ENCODE results near the gene MYL4. TPM values are rescaled to one million over a fixed set of nuclear protein-coding genes. Genes with fewer than 3 reads are reported as not detected.
"Not testable (repeated sequence)": the region's sequence is repeated elsewhere in the genome, so short reads cannot be mapped to it uniquely, and the experiment has no call there.

The MYL4 gene
- total RNA-seq, 1 donor from 2014 or later: 1.1 TPM

GRCh38 chr17:47212458-47212857, 3.3 kb downstream of the MYL4 start:
- H3K4me1 Mint-ChIP-seq: peaks cover 2% of the 10 kb centered on the region
- H3K36me3 Mint-ChIP-seq: no peaks in the 10 kb centered on the region
- no peak overlapping the region for H3K27ac Mint-ChIP-seq
- H3K9me3 Mint-ChIP-seq: no peaks in the 10 kb centered on the region
- TF ChIP-seq, protein P1, sequence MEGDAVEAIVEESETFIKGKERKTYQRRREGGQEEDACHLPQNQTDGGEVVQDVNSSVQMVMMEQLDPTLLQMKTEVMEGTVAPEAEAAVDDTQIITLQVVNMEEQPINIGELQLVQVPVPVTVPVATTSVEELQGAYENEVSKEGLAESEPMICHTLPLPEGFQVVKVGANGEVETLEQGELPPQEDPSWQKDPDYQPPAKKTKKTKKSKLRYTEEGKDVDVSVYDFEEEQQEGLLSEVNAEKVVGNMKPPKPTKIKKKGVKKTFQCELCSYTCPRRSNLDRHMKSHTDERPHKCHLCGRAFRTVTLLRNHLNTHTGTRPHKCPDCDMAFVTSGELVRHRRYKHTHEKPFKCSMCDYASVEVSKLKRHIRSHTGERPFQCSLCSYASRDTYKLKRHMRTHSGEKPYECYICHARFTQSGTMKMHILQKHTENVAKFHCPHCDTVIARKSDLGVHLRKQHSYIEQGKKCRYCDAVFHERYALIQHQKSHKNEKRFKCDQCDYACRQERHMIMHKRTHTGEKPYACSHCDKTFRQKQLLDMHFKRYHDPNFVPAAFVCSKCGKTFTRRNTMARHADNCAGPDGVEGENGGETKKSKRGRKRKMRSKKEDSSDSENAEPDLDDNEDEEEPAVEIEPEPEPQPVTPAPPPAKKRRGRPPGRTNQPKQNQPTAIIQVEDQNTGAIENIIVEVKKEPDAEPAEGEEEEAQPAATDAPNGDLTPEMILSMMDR (IDR thresholded peaks at IDR 0.05; ENCODE audit: unreplicated experiment): no peak
- no peak overlapping the region for H3K4me3 Mint-ChIP-seq
- H3K27me3 Mint-ChIP-seq (ENCODE audit: low read depth): peaks cover 1% of the 10 kb centered on the region
- DNase-seq (ENCODE audit: low spot score in 2 of 2, unreplicated experiment in 2 of 2): no peak

- H3K27ac Mint-ChIP-seq: no peak overlapping the region
- no peaks in the 10 kb centered on the region for H3K9me3 Mint-ChIP-seq
- peaks cover 1% of the 10 kb centered on the region for H3K27me3 Mint-ChIP-seq (ENCODE audit: low read depth)
- H3K4me1 Mint-ChIP-seq: peaks cover 2% of the 10 kb centered on the region
- no peak for DNase-seq (ENCODE audit: low spot score in 2 of 2, unreplicated experiment in 2 of 2)
- TF ChIP-seq, protein P1 (IDR thresholded peaks at IDR 0.05; ENCODE audit: unreplicated experiment): no peak
- no peak overlapping the region for H3K4me3 Mint-ChIP-seq
- H3K36me3 Mint-ChIP-seq: no peaks in the 10 kb centered on the region
Observed at GRCh38 chr17:47213540-47213939, 4.4 kb downstream of the MYL4 start.

DNA sequence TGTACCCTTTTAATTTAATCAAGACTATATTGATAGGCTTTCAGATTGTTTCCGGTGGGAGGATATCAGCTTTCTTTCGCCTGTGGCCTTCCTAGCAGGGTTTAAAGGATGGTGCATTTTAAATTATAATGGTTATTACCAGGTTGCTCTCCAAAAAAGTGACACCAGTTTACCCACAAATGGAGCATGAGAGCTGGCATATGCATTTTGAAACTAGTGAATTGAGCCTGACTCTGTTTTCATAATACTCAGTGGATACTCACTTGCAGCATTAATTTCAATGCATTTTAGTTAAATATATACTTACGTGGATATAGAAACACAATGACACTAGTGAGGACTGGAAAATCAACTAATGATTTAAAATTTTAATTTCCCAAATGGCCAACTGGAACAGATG, 5.8 kb downstream of the MYL4 start:
- DNase-seq (ENCODE audit: low spot score in 2 of 2, unreplicated experiment in 2 of 2): no peak
- Mint-ChIP-seq H3K4me3 (no peak overlapping the region), H3K9me3 (no peaks in the 10 kb centered on the region), H3K36me3 (no peaks in the 10 kb centered on the region), H3K4me1 (peaks cover 7% of the 10 kb centered on the region), H3K27ac (no peak overlapping the region), H3K27me3 (ENCODE audit: low read depth) (peaks cover 1% of the 10 kb centered on the region)
- TF ChIP-seq, protein P1 (IDR thresholded peaks at IDR 0.05; ENCODE audit: unreplicated experiment): no peak

- not testable (repeated sequence) for DNase-seq (ENCODE audit: low spot score in 2 of 2, unreplicated experiment in 2 of 2); H3K27ac Mint-ChIP-seq; H3K36me3 Mint-ChIP-seq; H3K4me1 Mint-ChIP-seq; H3K9me3 Mint-ChIP-seq; H3K27me3 Mint-ChIP-seq (ENCODE audit: low read depth); H3K4me3 Mint-ChIP-seq
Observed at GRCh38 chr17:47216821-47217220, 7.7 kb downstream of the MYL4 start.

GRCh38 chr17:47217279-47217678, 8.1 kb downstream of the MYL4 start:
- H3K4me3 Mint-ChIP-seq; H3K36me3 Mint-ChIP-seq; H3K27ac Mint-ChIP-seq; H3K4me1 Mint-ChIP-seq; H3K27me3 Mint-ChIP-seq (ENCODE audit: low read depth); H3K9me3 Mint-ChIP-seq; DNase-seq (ENCODE audit: low spot score in 2 of 2, unreplicated experiment in 2 of 2): not testable (repeated sequence)

DNA sequence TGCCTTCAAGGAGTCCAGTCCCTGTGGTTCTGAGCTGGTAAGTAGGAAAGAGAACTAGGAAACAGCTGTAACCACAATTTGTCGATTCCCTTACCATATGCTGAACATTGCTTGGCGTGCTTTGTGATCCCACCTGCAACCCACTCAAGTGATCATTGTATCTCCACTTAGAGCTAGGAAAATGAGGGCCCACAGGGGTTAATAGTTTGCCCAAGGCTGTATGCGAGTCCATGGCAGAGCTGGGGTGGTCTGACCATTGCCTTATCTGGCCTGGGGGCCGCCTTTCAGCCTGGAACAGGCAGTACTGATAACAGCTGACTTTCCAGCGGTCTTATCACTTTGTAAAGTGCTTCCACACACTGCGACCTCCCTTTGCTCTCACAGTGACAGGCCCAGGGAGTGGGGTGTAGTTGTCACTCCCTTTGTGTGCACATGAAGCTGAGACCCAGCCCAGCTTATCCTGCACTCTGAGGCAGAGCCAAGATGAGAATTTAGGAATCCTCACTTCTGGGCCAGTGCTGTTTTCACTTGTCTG, 9.8 kb downstream of the MYL4 start:
- H3K9me3 Mint-ChIP-seq: peaks cover 6% of the 10 kb centered on the region
- no peak overlapping the region for H3K4me3 Mint-ChIP-seq
- peaks cover under 1% of the 10 kb centered on the region for H3K36me3 Mint-ChIP-seq
- no peak for DNase-seq (ENCODE audit: low spot score in 2 of 2, unreplicated experiment in 2 of 2)
- peaks cover 9% of the 10 kb centered on the region for H3K27me3 Mint-ChIP-seq (ENCODE audit: low read depth)
- TF ChIP-seq, protein P1 (IDR thresholded peaks at IDR 0.05; ENCODE audit: unreplicated experiment): no peak
- peaks cover 7% of the 10 kb centered on the region for H3K4me1 Mint-ChIP-seq
- H3K27ac Mint-ChIP-seq: no peak overlapping the region
